A549 (cell line): ENCODE results near the gene UGT1A5.

Source experiments
- BHLHE40 ChIP-seq: IDR thresholded peaks from 2 replicates; pipeline ENCODE4 v1.6.1; 2012; ENCODE audit warnings: low read depth, low read length, inconsistent platforms
- CHD2 ChIP-seq: fragments of 150-350 bp; IDR thresholded peaks from 2 replicates; pipeline ENCODE4 v1.6.1; 2014; ENCODE audit warnings: low read length; ENCODE audit not compliant: partially characterized antibody
- ESRRA ChIP-seq: fragments of 150-350 bp; IDR thresholded peaks from 2 replicates; pipeline ENCODE4 v1.6.1; 2014; ENCODE audit warnings: mild to moderate bottlenecking, low read length, borderline replicate concordance
- NFE2L2 ChIP-seq: fragments of 150-350 bp; conservative IDR thresholded peaks from 2 replicates; pipeline ENCODE4 v1.6.1; 2014; ENCODE audit warnings: low read length
- POLR2A ChIP-seq: IDR thresholded peaks from 2 replicates; pipeline ENCODE4 v1.6.1; 2012; ENCODE audit warnings: mild to moderate bottlenecking, low read length
- POLR2AphosphoS2 ChIP-seq: conservative IDR thresholded peaks from 2 replicates; pipeline ENCODE4 v1.6.1; 2012; ENCODE audit warnings: low read length, improper control_type of control experiment, inconsistent platforms
- TF ChIP-seq, protein P1 (sequence below): fragments of >200 bp; sonication (Bioruptor Twin); formaldehyde crosslinking; IDR thresholded peaks from 3 replicates; pipeline ENCODE4 v1.5.1; 2016
- TF ChIP-seq, protein P2 (sequence below): IDR thresholded peaks from 2 replicates; pipeline ENCODE4 v1.6.1; 2012

DNA sequence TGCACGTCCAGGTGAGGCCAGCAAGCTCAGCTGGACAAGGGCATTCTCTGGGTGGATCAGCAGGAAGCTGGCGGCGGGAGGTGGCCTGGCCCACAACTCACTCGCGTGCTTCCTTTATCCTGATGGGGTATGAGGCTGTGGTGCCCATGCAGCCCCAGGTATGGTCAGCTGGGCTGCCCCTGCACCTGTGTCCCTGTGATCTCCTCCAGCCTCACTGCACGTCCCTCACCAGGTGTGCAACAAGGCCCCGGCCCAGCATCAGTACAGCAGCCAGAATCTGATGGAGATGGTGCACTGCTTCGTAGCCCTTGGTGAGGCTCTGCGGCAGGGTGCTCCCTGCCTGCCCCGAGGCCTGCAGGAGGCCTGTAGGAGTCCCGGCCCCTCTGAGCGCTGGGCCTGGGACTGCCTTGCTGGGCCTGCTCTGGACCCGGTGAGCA lies 83.0 kb downstream of the UGT1A5 start:
- TF ChIP-seq POLR2A = no peak
- no peak for TF ChIP-seq ESRRA
- TF ChIP-seq, protein P1, sequence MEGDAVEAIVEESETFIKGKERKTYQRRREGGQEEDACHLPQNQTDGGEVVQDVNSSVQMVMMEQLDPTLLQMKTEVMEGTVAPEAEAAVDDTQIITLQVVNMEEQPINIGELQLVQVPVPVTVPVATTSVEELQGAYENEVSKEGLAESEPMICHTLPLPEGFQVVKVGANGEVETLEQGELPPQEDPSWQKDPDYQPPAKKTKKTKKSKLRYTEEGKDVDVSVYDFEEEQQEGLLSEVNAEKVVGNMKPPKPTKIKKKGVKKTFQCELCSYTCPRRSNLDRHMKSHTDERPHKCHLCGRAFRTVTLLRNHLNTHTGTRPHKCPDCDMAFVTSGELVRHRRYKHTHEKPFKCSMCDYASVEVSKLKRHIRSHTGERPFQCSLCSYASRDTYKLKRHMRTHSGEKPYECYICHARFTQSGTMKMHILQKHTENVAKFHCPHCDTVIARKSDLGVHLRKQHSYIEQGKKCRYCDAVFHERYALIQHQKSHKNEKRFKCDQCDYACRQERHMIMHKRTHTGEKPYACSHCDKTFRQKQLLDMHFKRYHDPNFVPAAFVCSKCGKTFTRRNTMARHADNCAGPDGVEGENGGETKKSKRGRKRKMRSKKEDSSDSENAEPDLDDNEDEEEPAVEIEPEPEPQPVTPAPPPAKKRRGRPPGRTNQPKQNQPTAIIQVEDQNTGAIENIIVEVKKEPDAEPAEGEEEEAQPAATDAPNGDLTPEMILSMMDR = no peak
- no peak for TF ChIP-seq NFE2L2
- TF ChIP-seq BHLHE40 = no peak
- no peak for TF ChIP-seq CHD2
- TF ChIP-seq POLR2AphosphoS2 = no peak
- TF ChIP-seq, protein P2, sequence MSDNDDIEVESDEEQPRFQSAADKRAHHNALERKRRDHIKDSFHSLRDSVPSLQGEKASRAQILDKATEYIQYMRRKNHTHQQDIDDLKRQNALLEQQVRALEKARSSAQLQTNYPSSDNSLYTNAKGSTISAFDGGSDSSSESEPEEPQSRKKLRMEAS = no peak
